Lung microvascular endothelial cell (primary cell): ENCODE results near the gene OR13C3. TPM values are rescaled to one million over a fixed set of nuclear protein-coding genes. Genes with fewer than 3 reads are reported as not detected.

Source experiments
- total RNA-seq: library from RNA; depleted of rRNA; stranded (reverse); fragments of >200 nt; gene quantifications from 2 replicates; pipeline ENCODE4 v1.2.1, GENCODE V29; 2014

OR13C3 gene
- total RNA-seq, 1 donor from 2014 or later, result not detected

Other genes with a start within 250 kb of the OR13C3 start
- gene OR13F1, start 32.6 kb downstream of the OR13C3 start, total RNA-seq, result not detected in 2 replicates
- not detected in 2 replicates for gene OR13C4, start 9.6 kb downstream of the OR13C3 start, total RNA-seq
- not detected in 2 replicates for gene OR13C8, start 32.3 kb upstream of the OR13C3 start, total RNA-seq
- not detected in 2 replicates for gene OR13C5, start 62.6 kb upstream of the OR13C3 start, total RNA-seq
- gene OR13C2, start 68.8 kb upstream of the OR13C3 start, total RNA-seq, result not detected in 2 replicates
- gene OR13C9, start 81.3 kb upstream of the OR13C3 start, total RNA-seq, result not detected in 2 replicates
- not detected in 2 replicates for gene OR13D1, start 157.7 kb upstream of the OR13C3 start, total RNA-seq
- gene NIPSNAP3A, start 210.8 kb upstream of the OR13C3 start, total RNA-seq, result 33.9 and 41.2 TPM in 2 replicates
- gene NIPSNAP3B, start 227.3 kb upstream of the OR13C3 start, total RNA-seq, result under 0.01 and 0.22 TPM in 2 replicates